ENCODE results near the gene IRAK4. TPM values are rescaled to one million over a fixed set of nuclear protein-coding genes. Genes with fewer than 3 reads are reported as not detected.

Gene IRAK4
- polyA plus RNA-seq, 10 donors, result 6.3 to 10.1 (median 8.7) TPM

- DNase-seq, result peak; percentile 51 to 93 (median 82)
These were observed 77.1 kb downstream of the IRAK4 start, which contains the start of gene TMEM117 for GRCh38 chr12:43835656-43836474. Gene TMEM117 (plus strand): TSS chr12:43836081.

GRCh38 chr12:43836475-43836989 lies 77.8 kb downstream of the IRAK4 start:
- DNase-seq, result peak; percentile 31 to 72 (median 44)

Other genes starting within 250 kb of the IRAK4 start
- gene ADAMTS20, start 206.7 kb upstream of the IRAK4 start, polyA plus RNA-seq (ENCODE audit: insufficient read length in 10 of 10), result under 1 TPM; 0.08 to 0.48 (median 0.13) TPM
- gene PUS7L, start 161 bp upstream of the IRAK4 start, polyA plus RNA-seq (ENCODE audit: insufficient read length in 10 of 10), result 10 to 100 TPM in 1 of 10 donors, 1 to 10 TPM in 9; 6.3 to 10.4 (median 8.4) TPM
- gene TWF1, start 47.4 kb downstream of the IRAK4 start, polyA plus RNA-seq (ENCODE audit: insufficient read length in 10 of 10), result 10 to 100 TPM; 33.0 to 53.3 (median 39.0) TPM
- gene TMEM117, start 77.1 kb downstream of the IRAK4 start, polyA plus RNA-seq (ENCODE audit: insufficient read length in 10 of 10), result 10 to 100 TPM in 4 of 10 donors, 1 to 10 TPM in 6; 7.6 to 12.3 (median 9.0) TPM